Measurements from ENCODE around the gene ECM2.

GRCh38 chr9:92545002-92545510 is 9.3 kb upstream of the ECM2 start:
- TF ChIP-seq SP1 (IDR thresholded peaks at IDR 0.05; ENCODE audit: low read depth) (no peak), CTCF (IDR thresholded peaks at IDR 0.05 in 2 of 3, conservative IDR thresholded peaks at IDR 0.05 in 1 of 3; ENCODE audit: borderline replicate concordance in 1 of 3, insufficient read depth in 1 of 3, low read depth in 2 of 3, low read length in 2 of 3) (no peak), MAX (IDR thresholded peaks at IDR 0.05) (no peak), REST (IDR thresholded peaks at IDR 0.05; ENCODE audit: low read depth) (no peak), POLR2AphosphoS5 (IDR thresholded peaks at IDR 0.05; ENCODE audit: low read depth, low read length) (no peak), JUND (IDR thresholded peaks at IDR 0.05) (no peak), ATF3 (IDR thresholded peaks at IDR 0.05) (no peak), EZH2 (IDR thresholded peaks at IDR 0.05) (no peak), EZH2phosphoT487 (IDR thresholded peaks at IDR 0.05; ENCODE audit: borderline replicate concordance) (no peak), POLR2A (IDR thresholded peaks at IDR 0.05; ENCODE audit: borderline replicate concordance, extremely low read depth, insufficient read depth, insufficient read length) (no peak), ZFX (IDR thresholded peaks at IDR 0.05) (no peak), FOSL1 (IDR thresholded peaks at IDR 0.05; ENCODE audit: low read depth) (no peak), EGR1 (IDR thresholded peaks at IDR 0.05; ENCODE audit: low read depth) (no peak), ZBTB33 (IDR thresholded peaks at IDR 0.05; ENCODE audit: extremely low read depth, insufficient replicate concordance, low read length) (no peak)

Data from HCT116 (cell line).